BJ (cell line): ENCODE data around the gene SLC16A6. TPM values are rescaled to one million over a fixed set of nuclear protein-coding genes. Genes with fewer than 3 reads are reported as not detected.
"Not testable (repeated sequence)": the region's sequence is repeated elsewhere in the genome, so short reads cannot be mapped to it uniquely, and the experiment has no call there.

Experiments used
- CTCF ChIA-PET: fragments of 350-600 bp; formaldehyde crosslinking; extraction: SDS; loops from one replicate; lab custom pipeline; 2021; ENCODE audit warnings: antibody characterized with exemption, inconsistent platforms; lab: Yijun Ruan, JAX
- POLR2A ChIA-PET: fragments of 300-600 bp; sonication (Branson Sonifier 250); formaldehyde crosslinking; extraction: SDS; loops from one replicate; lab custom pipeline; 2021; ENCODE audit warnings: antibody characterized with exemption; lab: Charles Lee
- DNase-seq: peaks from one replicate; pipeline ENCODE4 v3.0.0-alpha.2; 2011; ENCODE audit warnings: low read depth
- H3K27me3 ChIP-seq: 2 replicates; pipeline ENCODE4 v1.6.0; 2011; ENCODE audit warnings: low read length; ENCODE audit not compliant: control insufficient read depth, insufficient read depth
- H3K36me3 ChIP-seq: 2 replicates; pipeline ENCODE4 v1.5.1; 2011; ENCODE audit warnings: low read length; ENCODE audit not compliant: control insufficient read depth, insufficient read depth
- H3K4me3 ChIP-seq: 2 replicates; pipeline ENCODE4 v1.5.1; 2011; ENCODE audit warnings: low read depth, mild to moderate bottlenecking, control low read depth, low read length
- polyA plus RNA-seq: library from polyadenylated mRNA; depleted of rRNA; stranded (reverse); fragments of >200 nt; gene quantifications from 2 replicates; pipeline ENCODE4 v1.2.3, GENCODE V29; 2011; rRNA removed

Gene SLC16A6
- polyA plus RNA-seq, 1 experiment, result 0.20 TPM

- POLR2A ChIA-PET, DNase-seq, H3K27me3 ChIP-seq, CTCF ChIA-PET, H3K4me3 ChIP-seq, H3K36me3 ChIP-seq: not testable (repeated sequence)
These were observed 71.5 kb downstream of the SLC16A6 start for GRCh38 chr17:68219429-68219828.

Other genes starting within 250 kb of the SLC16A6 start
- 52.0 and 91.1 TPM in 2 replicates for gene AMZ2, start 43.1 kb downstream of the SLC16A6 start, polyA plus RNA-seq
- 3.6 and 3.9 TPM in 2 replicates for gene ARSG, start 368 bp upstream of the SLC16A6 start, polyA plus RNA-seq
- gene WIPI1, start 166.4 kb upstream of the SLC16A6 start, polyA plus RNA-seq, result 79.1 and 91.6 TPM in 2 replicates
- 228 and 250 TPM in 2 replicates for gene PRKAR1A, start 221.3 kb upstream of the SLC16A6 start, polyA plus RNA-seq